GM19351 (cell line): ENCODE measurements around the gene ABL1.

Experiments used
- ATAC-seq: cut with Tn5 transposase; IDR thresholded peaks from one replicate; pipeline ENCODE4 v1.9.1; 2021; ENCODE audit warnings: mild to moderate bottlenecking, moderate library complexity; ENCODE audit not compliant: unreplicated experiment

The ABL1 gene

GRCh38 chr9:130870491-130871381 lies 35.7 kb downstream of the ABL1 start:
- ATAC-seq: peak; percentile 76

- ATAC-seq: peak; percentile 16
These were observed 36.5 kb downstream of the ABL1 start for GRCh38 chr9:130871395-130872062.

GRCh38 chr9:130872093-130872492 lies 37.0 kb downstream of the ABL1 start:
- ATAC-seq: no peak

GRCh38 chr9:130872508-130872907 lies 37.5 kb downstream of the ABL1 start:
- no peak for ATAC-seq

- no peak for ATAC-seq
These were observed 38.0 kb downstream of the ABL1 start for GRCh38 chr9:130872912-130873503.

- no peak for ATAC-seq
These were observed 38.9 kb downstream of the ABL1 start for GRCh38 chr9:130873966-130874365.

- no peak for ATAC-seq
These were observed 39.7 kb downstream of the ABL1 start for GRCh38 chr9:130874783-130875182.

GRCh38 chr9:130877300-130877699 lies 42.2 kb downstream of the ABL1 start:
- ATAC-seq: no peak

- no peak for ATAC-seq
These were observed 43.2 kb downstream of the ABL1 start for GRCh38 chr9:130878295-130878694.

GRCh38 chr9:130879863-130880411 lies 44.9 kb downstream of the ABL1 start:
- ATAC-seq: no peak

- no peak for ATAC-seq
These were observed 45.7 kb downstream of the ABL1 start for GRCh38 chr9:130880599-130881220.

- no peak for ATAC-seq
These were observed 46.5 kb downstream of the ABL1 start for GRCh38 chr9:130881516-130881915.

GRCh38 chr9:130882696-130883225 lies 47.7 kb downstream of the ABL1 start:
- no peak for ATAC-seq

GRCh38 chr9:130883479-130883878 lies 48.4 kb downstream of the ABL1 start:
- ATAC-seq: no peak

GRCh38 chr9:130884111-130884531 lies 49.1 kb downstream of the ABL1 start:
- ATAC-seq: no peak

GRCh38 chr9:130884542-130885483 lies 49.8 kb downstream of the ABL1 start:
- ATAC-seq: no peak

- no peak for ATAC-seq
These were observed 50.7 kb downstream of the ABL1 start for GRCh38 chr9:130885484-130886375.

- ATAC-seq: no peak
These were observed 51.9 kb downstream of the ABL1 start for GRCh38 chr9:130886981-130887380.
